ENCODE data around the gene WLS. TPM values are rescaled to one million over a fixed set of nuclear protein-coding genes. Genes with fewer than 3 reads are reported as not detected.

The WLS gene
- total RNA-seq, 1 donor from 2014 or later = 341 TPM

GRCh38 chr1:68167211-68167610 lies 65.1 kb downstream of the WLS start:
- DNase-seq (ENCODE audit: extremely low spot score, unreplicated experiment) = no peak
- Mint-ChIP-seq H3K4me3 (ENCODE audit: unreplicated experiment) (no peak overlapping the region), H3K36me3 (ENCODE audit: unreplicated experiment) (peaks cover 20% of the 10 kb centered on the region), H3K27ac (ENCODE audit: unreplicated experiment) (peak overlapping the region; percentile 90), H3K27me3 (ENCODE audit: unreplicated experiment) (no peaks in the 10 kb centered on the region), H3K4me1 (ENCODE audit: unreplicated experiment) (peaks cover 50% of the 10 kb centered on the region), H3K9me3 (ENCODE audit: unreplicated experiment) (no peaks in the 10 kb centered on the region)
- TF ChIP-seq CTCF (IDR thresholded peaks at IDR 0.05) = no peak

GRCh38 chr1:68166348-68166747 lies 66.0 kb downstream of the WLS start:
- Mint-ChIP-seq H3K27ac (ENCODE audit: unreplicated experiment) (peak overlapping the region; percentile 90), H3K36me3 (ENCODE audit: unreplicated experiment) (peaks cover 27% of the 10 kb centered on the region)

GRCh38 chr1:68165665-68166064 lies 66.7 kb downstream of the WLS start:
- Mint-ChIP-seq H3K36me3 (ENCODE audit: unreplicated experiment) (peaks cover 26% of the 10 kb centered on the region), H3K27ac (ENCODE audit: unreplicated experiment) (peak overlapping the region; percentile 11), H3K9me3 (ENCODE audit: unreplicated experiment) (no peaks in the 10 kb centered on the region), H3K27me3 (ENCODE audit: unreplicated experiment) (no peaks in the 10 kb centered on the region), H3K4me3 (ENCODE audit: unreplicated experiment) (no peak overlapping the region), H3K4me1 (ENCODE audit: unreplicated experiment) (peaks cover 45% of the 10 kb centered on the region)
- TF ChIP-seq CTCF (IDR thresholded peaks at IDR 0.05) = no peak
- no peak for DNase-seq (ENCODE audit: extremely low spot score, unreplicated experiment)

More at GRCh38 chr1:68166348-68166747, 66.0 kb downstream of the WLS start:
- no peaks in the 10 kb centered on the region for H3K27me3 Mint-ChIP-seq (ENCODE audit: unreplicated experiment)
- no peaks in the 10 kb centered on the region for H3K9me3 Mint-ChIP-seq (ENCODE audit: unreplicated experiment)
- peaks cover 51% of the 10 kb centered on the region for H3K4me1 Mint-ChIP-seq (ENCODE audit: unreplicated experiment)
- no peak overlapping the region for H3K4me3 Mint-ChIP-seq (ENCODE audit: unreplicated experiment)
- DNase-seq (ENCODE audit: extremely low spot score, unreplicated experiment) = no peak
- no peak for TF ChIP-seq CTCF (IDR thresholded peaks at IDR 0.05)

- Mint-ChIP-seq H3K36me3 (ENCODE audit: unreplicated experiment) (peaks cover 27% of the 10 kb centered on the region), H3K27me3 (ENCODE audit: unreplicated experiment) (no peaks in the 10 kb centered on the region), H3K9me3 (ENCODE audit: unreplicated experiment) (no peaks in the 10 kb centered on the region), H3K27ac (ENCODE audit: unreplicated experiment) (no peak overlapping the region), H3K4me1 (ENCODE audit: unreplicated experiment) (peaks cover 44% of the 10 kb centered on the region), H3K4me3 (ENCODE audit: unreplicated experiment) (no peak overlapping the region)
- TF ChIP-seq CTCF (IDR thresholded peaks at IDR 0.05) = no peak
- DNase-seq (ENCODE audit: extremely low spot score, unreplicated experiment) = no peak
These were observed 67.4 kb downstream of the WLS start for GRCh38 chr1:68164918-68165317.

DNA sequence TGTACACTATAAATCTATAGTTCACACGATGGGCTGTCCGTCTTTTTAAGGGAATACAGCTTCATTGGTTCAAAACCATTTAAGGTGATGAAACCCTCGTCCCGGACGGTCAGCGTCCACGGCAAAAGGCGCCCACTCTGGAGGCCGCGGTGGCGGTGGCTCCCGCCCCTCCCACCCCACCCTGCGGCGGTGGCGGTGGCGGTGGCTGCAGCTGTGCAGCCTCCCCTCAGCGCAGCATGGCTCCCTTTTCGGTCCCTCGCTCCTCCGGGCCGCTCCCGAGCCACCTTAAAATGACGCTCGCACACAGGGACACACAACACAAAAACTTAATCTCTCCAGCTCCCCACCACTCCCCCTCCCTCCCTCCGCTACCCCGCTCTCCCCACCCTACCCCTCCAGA lies 69.1 kb downstream of the WLS start:
- H3K27ac Mint-ChIP-seq (ENCODE audit: unreplicated experiment) = no peak overlapping the region
- no peaks in the 10 kb centered on the region for H3K27me3 Mint-ChIP-seq (ENCODE audit: unreplicated experiment)
- H3K9me3 Mint-ChIP-seq (ENCODE audit: unreplicated experiment) = no peaks in the 10 kb centered on the region
- H3K36me3 Mint-ChIP-seq (ENCODE audit: unreplicated experiment) = peaks cover 42% of the 10 kb centered on the region
- DNase-seq (ENCODE audit: extremely low spot score, unreplicated experiment) = no peak
- H3K4me3 Mint-ChIP-seq (ENCODE audit: unreplicated experiment) = no peak overlapping the region
- peaks cover 30% of the 10 kb centered on the region for H3K4me1 Mint-ChIP-seq (ENCODE audit: unreplicated experiment)
- TF ChIP-seq CTCF (IDR thresholded peaks at IDR 0.05) = no peak

All from osteocyte (in vitro differentiated cells).